ENCODE data around the gene TEX19.

The TEX19 gene

GRCh38 chr17:82382933-82383255 lies 23.8 kb downstream of the TEX19 start:
- TF ChIP-seq CTCF (conservative IDR thresholded peaks at IDR 0.05; ENCODE audit: low read depth, low read length) = no peak
- no peak for DNase-seq (ENCODE audit: low read depth)
- no peak overlapping the region for H3K4me3 ChIP-seq (ENCODE audit: low read depth, low read length)

- no peak for TF ChIP-seq CTCF (conservative IDR thresholded peaks at IDR 0.05; ENCODE audit: low read depth, low read length)
- no peak overlapping the region for H3K4me3 ChIP-seq (ENCODE audit: low read depth, low read length)
- no peak for DNase-seq (ENCODE audit: low read depth)
Measured at GRCh38 chr17:82383411-82383810, 24.4 kb downstream of the TEX19 start.

- H3K4me3 ChIP-seq (ENCODE audit: low read depth, low read length) = no peak overlapping the region
- TF ChIP-seq CTCF (conservative IDR thresholded peaks at IDR 0.05; ENCODE audit: low read depth, low read length) = no peak
Measured at GRCh38 chr17:82384051-82384729, 25.1 kb downstream of the TEX19 start.

GRCh38 chr17:82384730-82385481 lies 25.9 kb downstream of the TEX19 start:
- DNase-seq (ENCODE audit: low read depth) = no peak
- no peak for TF ChIP-seq CTCF (conservative IDR thresholded peaks at IDR 0.05; ENCODE audit: low read depth, low read length)
- no peak overlapping the region for H3K4me3 ChIP-seq (ENCODE audit: low read depth, low read length)

More at GRCh38 chr17:82384051-82384729, 25.1 kb downstream of the TEX19 start:
- no peak for DNase-seq (ENCODE audit: low read depth)

GRCh38 chr17:82385559-82386254 lies 26.7 kb downstream of the TEX19 start:
- H3K4me3 ChIP-seq (ENCODE audit: low read depth, low read length) = no peak overlapping the region
- no peak for TF ChIP-seq CTCF (conservative IDR thresholded peaks at IDR 0.05; ENCODE audit: low read depth, low read length)
- DNase-seq (ENCODE audit: low read depth) = no peak

GRCh38 chr17:82386255-82386831 lies 27.3 kb downstream of the TEX19 start:
- no peak overlapping the region for H3K4me3 ChIP-seq (ENCODE audit: low read depth, low read length)
- DNase-seq (ENCODE audit: low read depth) = no peak
- TF ChIP-seq CTCF (conservative IDR thresholded peaks at IDR 0.05; ENCODE audit: low read depth, low read length) = no peak
